ENCODE data around the gene MUTYH. TPM values are rescaled to one million over a fixed set of nuclear protein-coding genes. Genes with fewer than 3 reads are reported as not detected.
"Not testable (repeated sequence)": the region's sequence is repeated elsewhere in the genome, so short reads cannot be mapped to it uniquely, and the experiment has no call there.

MUTYH gene
- polyA plus RNA-seq, 4 donors: 18.5 to 40.8 (median 27.3) TPM

DNA sequence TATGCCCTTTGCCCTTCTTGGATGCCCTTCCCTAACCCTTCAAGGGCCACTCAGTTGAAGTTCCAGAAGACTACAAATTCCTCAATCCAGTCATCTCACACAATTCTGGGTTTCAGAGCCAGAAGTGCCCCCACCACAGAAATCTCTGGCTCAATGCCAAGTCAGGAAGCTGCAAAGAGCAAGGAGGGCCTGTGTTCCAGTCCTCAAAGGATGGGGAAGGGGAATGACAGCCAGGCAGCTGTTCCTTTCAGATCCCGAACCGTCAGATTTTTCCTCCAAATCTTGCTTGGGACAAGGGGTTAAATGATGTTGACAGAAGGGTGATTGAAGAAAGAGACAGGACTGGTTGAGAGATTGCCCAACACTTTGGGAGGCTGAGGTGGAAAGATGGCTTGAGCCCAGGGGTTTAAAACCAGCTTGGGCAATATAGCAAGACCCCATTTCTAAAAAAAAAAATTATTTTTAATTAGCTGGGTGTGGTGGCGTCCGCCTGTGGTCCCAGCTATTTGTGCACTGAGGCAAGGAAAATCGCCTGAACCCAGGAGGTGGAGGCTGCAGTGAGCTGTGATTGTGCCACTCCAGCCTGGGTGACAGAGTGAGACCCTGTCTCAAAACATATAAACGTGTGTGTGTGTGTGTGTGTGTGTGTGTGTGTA is 14.3 kb downstream of the MUTYH start:
- DNase-seq (ENCODE audit: low read depth in 4 of 4, low spot score in 3 of 4): no peak

DNA sequence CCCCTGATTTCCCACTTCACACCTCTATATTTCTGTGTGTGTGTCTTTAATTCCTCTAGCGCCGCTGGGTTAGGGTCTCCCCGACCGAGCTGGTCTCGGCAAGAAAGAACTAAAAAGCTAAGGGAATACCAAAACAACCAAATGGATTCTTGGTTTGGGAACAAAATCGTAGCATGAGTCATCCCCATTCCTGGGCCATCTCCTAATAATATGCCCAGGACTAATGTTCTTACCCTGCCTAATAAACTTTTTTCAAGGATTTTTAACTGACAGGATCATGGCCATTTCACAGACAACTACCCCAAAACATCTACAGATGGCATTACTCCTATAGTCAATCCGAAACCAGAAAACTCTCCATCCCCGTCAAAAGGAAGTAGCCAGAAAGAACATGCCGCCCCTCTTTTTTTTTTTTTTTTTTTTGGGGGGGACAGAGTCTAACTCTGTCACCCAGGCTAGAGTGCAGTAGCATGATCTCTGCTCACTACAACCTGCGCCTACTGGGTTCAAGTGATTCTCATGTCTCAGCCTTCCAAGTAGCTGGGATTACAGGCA is 17.7 kb downstream of the MUTYH start:
- DNase-seq (ENCODE audit: low read depth in 4 of 4, low spot score in 3 of 4): no peak

DNA sequence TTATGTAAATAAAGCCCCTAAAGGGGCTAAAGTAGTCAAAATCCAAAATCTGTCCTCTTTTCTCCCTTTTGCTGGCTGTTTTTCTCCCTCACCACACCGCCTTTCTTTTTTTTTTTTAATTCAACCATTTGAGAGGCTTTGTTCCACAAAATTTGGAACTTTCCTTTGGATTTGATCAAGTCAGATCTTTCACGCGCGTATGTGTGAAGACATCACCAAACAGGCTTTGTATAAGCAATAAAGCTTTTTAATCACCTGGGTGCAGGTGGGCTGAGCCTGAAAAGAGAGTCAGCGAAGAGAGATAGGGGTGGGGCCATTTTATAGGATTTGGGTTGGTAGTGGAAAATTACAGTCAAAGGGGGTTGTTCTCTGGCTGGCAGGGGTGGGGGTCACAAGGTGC is 18.8 kb downstream of the MUTYH start:
- DNase-seq (ENCODE audit: low read depth in 4 of 4, low spot score in 3 of 4): no peak

DNA sequence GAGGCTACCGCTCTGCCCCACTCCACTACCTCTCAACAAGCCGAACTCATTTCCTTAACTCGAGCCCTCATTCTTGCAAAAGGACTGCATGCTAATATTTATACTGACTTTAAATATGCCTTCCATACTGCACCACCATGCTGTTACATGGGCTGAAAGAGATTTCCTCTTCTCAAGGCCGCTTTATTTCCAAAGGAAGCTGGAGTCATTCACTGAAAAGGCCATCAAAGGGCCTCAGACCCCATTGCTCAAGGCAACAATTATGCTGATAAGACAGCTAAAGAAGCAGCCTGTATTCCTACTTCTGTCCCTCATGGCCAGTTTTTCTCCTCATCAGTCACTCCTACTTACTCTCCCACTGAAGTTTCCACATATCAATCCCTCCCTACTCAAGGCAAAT is 20.5 kb downstream of the MUTYH start:
- DNase-seq (ENCODE audit: low read depth in 4 of 4, low spot score in 3 of 4): no peak

- no peak for DNase-seq (ENCODE audit: low read depth in 4 of 4, low spot score in 3 of 4)
Observed at GRCh38 chr1:45317166-45317565, 23.1 kb downstream of the MUTYH start.

- DNase-seq (ENCODE audit: low read depth in 4 of 4, low spot score in 3 of 4): no peak
Observed at GRCh38 chr1:45314266-45314665, 26.0 kb downstream of the MUTYH start.

GRCh38 chr1:45306905-45307304 is 33.3 kb downstream of the MUTYH start:
- DNase-seq (ENCODE audit: low read depth in 4 of 4, low spot score in 3 of 4): no peak

DNA sequence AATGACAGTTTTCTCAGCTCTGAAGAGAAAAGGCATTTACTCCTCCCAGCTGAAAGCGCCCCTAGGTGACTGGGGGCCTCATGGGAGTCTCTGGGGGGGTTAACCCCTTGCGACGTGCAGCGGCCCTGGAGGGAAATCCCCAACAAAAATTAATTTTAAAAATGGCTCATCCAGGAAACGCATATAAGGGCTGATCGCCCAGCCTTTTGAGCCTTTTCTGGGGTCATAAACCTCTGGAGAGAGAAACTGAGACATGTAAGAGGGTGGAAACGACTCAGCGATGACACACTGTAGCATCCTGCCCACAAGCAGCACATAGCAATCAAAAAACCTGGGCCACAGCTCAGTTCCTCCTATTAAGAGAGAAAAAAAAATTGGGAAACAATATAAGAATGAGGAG is 33.9 kb downstream of the MUTYH start:
- DNase-seq (ENCODE audit: low read depth in 4 of 4, low spot score in 3 of 4): no peak

GRCh38 chr1:45305231-45305630 is 35.0 kb downstream of the MUTYH start:
- DNase-seq (ENCODE audit: low read depth in 4 of 4, low spot score in 3 of 4): no peak

DNA sequence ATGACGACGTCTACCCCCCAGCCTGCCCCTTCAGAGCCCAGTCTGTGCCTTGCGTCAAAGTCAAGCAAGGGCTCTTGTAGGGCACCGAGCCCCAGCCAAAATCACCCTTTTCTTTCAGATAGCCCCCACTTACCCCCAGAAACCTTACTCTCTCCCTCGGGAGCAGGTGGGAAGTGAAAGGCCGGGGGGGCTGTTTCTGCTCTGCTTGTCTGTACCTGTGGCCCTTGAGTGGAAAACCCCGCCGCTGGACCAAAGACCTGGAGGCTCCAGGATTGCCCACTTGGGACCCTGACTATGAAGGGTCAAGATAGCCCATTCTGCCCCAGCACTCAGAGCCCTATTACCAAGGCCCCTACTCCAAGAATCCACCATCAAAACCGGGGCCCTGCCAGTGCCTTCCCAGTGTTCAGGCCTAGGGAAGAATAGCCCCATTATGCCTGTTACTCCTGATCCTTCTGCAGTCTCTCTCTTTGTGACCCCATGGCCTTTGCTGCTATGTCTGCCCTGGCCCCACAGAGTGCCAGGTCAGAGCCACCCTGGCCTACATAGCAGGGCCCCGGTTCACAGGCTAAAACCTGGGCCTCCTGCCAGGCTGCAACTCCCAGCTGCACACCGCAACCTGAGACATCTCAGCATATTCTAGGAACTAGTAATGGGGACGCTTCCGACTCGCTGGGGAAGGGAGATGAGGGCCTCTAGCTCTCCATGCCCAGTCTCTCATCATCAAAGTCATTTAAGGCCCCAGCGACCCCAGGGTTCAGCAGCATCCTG is 35.7 kb downstream of the MUTYH start:
- DNase-seq (ENCODE audit: low read depth in 4 of 4, low spot score in 3 of 4): no peak

- peak; percentile 91 to 94 (median 94) for DNase-seq (ENCODE audit: low read depth in 4 of 4, low spot score in 3 of 4)
Observed at GRCh38 chr1:45303520-45304310, 36.5 kb downstream of the MUTYH start.

- no peak for DNase-seq (ENCODE audit: low read depth in 4 of 4, low spot score in 3 of 4)
Observed at GRCh38 chr1:45302505-45303150, 37.6 kb downstream of the MUTYH start.

DNA sequence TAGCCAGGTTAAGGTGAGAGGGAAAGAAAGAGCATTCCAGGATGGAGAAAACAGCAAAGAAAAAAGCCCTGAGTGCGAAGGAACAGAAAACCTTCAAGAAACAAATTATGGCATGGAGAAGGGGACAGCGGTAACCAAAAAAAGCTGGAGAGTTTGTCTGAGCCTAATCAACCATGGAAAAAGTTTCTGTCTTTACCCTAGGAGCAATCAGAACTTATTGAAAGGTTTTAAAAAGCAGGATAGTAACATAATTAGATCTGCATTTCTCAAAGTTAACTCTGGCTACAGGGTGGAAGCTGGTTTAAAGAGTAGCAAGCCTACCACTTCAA is 39.6 kb downstream of the MUTYH start:
- no peak for DNase-seq (ENCODE audit: low read depth in 4 of 4, low spot score in 3 of 4)

GRCh38 chr1:45299981-45300668 is 40.1 kb downstream of the MUTYH start:
- peak in 2 of 4 donors; percentile 55 to 65 for DNase-seq (ENCODE audit: low read depth in 4 of 4, low spot score in 3 of 4)

- DNase-seq (ENCODE audit: low read depth in 4 of 4, low spot score in 3 of 4): no peak
Observed at GRCh38 chr1:45299296-45299695, 40.9 kb downstream of the MUTYH start.

DNA sequence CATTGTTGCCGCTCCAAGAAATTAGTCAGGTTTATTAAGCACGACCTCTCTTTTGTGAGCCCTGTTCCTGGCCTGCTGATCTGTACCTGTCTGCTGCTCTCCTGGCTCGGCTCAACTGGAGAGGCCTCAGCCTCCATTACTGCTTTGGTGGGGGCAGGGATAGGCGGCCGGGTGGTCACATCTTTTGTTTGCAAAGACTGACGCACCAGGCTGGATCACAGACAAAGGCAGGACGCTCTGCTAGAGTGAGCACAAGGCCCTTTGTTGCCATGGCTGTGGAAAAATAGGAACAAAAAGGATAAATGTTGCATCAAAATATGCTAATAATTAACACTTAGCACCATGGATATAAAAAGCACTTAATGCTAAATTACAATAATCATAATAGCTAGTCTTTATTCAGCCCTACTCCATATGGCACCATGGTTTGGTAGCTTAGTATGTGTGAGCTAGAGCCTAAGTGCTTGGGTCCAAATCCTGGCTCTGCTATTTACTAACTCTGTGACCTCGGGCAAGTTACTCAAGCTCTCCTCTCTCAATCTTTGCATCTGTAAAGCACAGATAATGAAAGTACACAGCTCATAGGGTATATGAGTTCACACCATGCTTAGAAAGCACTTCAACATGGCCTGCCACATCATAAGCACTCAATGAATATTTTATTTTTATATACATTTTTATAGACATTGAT is 42.4 kb downstream of the MUTYH start:
- DNase-seq (ENCODE audit: low read depth in 4 of 4, low spot score in 3 of 4): no peak

DNA sequence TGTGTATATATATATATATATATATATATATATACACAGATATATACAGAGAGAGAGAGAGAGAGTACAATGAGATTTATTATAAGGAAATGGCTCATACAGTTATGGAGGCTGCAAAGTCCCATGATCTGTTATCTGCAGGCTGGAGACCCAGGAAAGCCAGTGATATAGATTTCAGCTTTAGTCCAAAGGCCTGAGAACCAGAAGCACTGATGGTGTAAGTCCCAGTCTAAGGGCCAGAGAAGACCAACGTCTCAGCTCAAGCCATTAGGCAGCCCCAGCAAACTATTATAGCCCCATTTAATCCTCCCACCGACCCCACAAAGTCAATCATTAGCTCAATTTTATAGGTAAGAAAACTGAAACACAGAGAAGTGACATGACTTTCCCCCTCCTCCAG is 48.5 kb downstream of the MUTYH start:
- no peak for DNase-seq (ENCODE audit: low read depth in 4 of 4, low spot score in 3 of 4)

- DNase-seq (ENCODE audit: low read depth in 4 of 4, low spot score in 3 of 4): not testable (repeated sequence)
Observed at GRCh38 chr1:45291002-45291401, 49.2 kb downstream of the MUTYH start.

GRCh38 chr1:45286521-45286920 is 53.7 kb downstream of the MUTYH start:
- DNase-seq (ENCODE audit: low read depth in 4 of 4, low spot score in 3 of 4): not testable (repeated sequence)

GRCh38 chr1:45284858-45285257 is 55.4 kb downstream of the MUTYH start:
- DNase-seq (ENCODE audit: low read depth in 4 of 4, low spot score in 3 of 4): not testable (repeated sequence)

Measured in left renal pelvis (tissue), 4 donors.